GM10248 (cell line): Measurements from ENCODE around the gene EXOC3L1.

Source experiments
- CTCF ChIA-PET: fragments of 300-600 bp; sonication (Branson Sonifier 250); formaldehyde crosslinking; extraction: SDS; loops from one replicate; lab custom pipeline; 2021; ENCODE audit warnings: antibody characterized with exemption; lab: Yijun Ruan, JAX
- POLR2A ChIA-PET: fragments of 350-650 bp; sonication (Branson Sonifier 250); formaldehyde crosslinking; extraction: SDS; loops from one replicate; lab custom pipeline; 2020; ENCODE audit warnings: antibody characterized with exemption; lab: Yijun Ruan, JAX
- DNase-seq: peaks from one replicate; pipeline ENCODE4 v3.0.0; 2012; ENCODE audit errors: extremely low spot score
- TF ChIP-seq, protein P1 (sequence below): IDR thresholded peaks from 2 replicates; pipeline ENCODE4 v1.5.1; 2012; ENCODE audit warnings: mild to moderate bottlenecking, low read depth; ENCODE audit errors: extremely low read depth, missing control alignments, control extremely low read depth

EXOC3L1 gene

DNA sequence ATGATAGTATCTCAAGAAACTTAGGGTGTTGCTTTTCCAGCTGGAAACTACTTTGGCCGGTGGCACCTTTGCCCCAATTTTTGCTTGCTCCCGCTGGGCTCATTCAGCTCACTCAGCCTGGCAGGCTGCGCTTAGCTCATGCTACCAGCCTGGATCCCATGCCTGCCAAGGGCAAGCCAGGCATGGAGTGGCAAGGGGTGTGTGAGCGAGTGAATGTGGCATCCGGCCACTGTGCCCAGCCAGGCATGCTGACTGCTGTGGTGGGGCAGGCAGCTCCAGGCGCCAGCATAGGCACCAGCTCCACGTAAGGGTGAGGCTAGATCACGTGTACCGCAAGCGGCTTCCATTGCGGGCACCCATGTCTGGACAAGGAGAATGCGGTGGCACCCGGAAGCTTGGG is 48.5 kb downstream of the EXOC3L1 start:
- TF ChIP-seq, protein P1, sequence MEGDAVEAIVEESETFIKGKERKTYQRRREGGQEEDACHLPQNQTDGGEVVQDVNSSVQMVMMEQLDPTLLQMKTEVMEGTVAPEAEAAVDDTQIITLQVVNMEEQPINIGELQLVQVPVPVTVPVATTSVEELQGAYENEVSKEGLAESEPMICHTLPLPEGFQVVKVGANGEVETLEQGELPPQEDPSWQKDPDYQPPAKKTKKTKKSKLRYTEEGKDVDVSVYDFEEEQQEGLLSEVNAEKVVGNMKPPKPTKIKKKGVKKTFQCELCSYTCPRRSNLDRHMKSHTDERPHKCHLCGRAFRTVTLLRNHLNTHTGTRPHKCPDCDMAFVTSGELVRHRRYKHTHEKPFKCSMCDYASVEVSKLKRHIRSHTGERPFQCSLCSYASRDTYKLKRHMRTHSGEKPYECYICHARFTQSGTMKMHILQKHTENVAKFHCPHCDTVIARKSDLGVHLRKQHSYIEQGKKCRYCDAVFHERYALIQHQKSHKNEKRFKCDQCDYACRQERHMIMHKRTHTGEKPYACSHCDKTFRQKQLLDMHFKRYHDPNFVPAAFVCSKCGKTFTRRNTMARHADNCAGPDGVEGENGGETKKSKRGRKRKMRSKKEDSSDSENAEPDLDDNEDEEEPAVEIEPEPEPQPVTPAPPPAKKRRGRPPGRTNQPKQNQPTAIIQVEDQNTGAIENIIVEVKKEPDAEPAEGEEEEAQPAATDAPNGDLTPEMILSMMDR: no peak
- ChIA-PET POLR2A (interaction anchor here (1.2 kb wide), 1 partner anchor 9 kb away, joined by 5 read pairs; the partner anchor contains the start of gene B3GNT9), CTCF (interaction anchor here (0.9 to 7.5 kb wide), 8 partner anchors 10 to 128 kb away, joined by 3 to 71 read pairs (median 4); no protein-coding TSS in a partner anchor)
- no peak for DNase-seq

- TF ChIP-seq, protein P1: no peak
- ChIA-PET CTCF (interaction anchor here (0.7 to 3.1 kb wide), 6 partner anchors 14 to 166 kb away, joined by 3 to 12 read pairs (median 3); no protein-coding TSS in a partner anchor), POLR2A (interaction anchor here (1.0 kb wide), 1 partner anchor 38 kb away, joined by 6 read pairs; no protein-coding TSS in a partner anchor)
- DNase-seq: no peak
Observed at GRCh38 chr16:67137605-67138004, 52.3 kb downstream of the EXOC3L1 start.
